ENCODE results near the gene NFYA. TPM values are rescaled to one million over a fixed set of nuclear protein-coding genes. Genes with fewer than 3 reads are reported as not detected.

Gene NFYA
- total and polyA plus RNA-seq, 8 donors = 5.4 to 14.1 (median 7.8) TPM

DNA sequence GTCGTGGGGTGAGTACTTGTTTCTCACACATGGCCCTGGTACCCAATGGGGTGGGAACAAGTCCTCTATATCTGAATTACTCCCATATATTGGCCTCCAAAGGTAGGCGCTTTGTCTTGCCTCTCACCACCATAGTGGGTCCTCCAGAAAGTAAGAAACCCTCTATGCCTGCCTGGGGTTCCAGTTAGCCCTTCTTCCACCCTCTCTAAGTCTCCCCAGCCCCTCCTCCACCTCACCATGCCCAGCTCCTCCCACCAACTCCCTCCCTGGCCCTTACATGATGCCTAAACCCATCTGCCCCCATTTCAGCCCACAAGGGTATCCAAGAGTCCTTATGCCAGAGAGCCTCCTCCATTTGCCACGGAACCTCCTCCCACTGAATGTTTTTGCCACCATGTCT is 29.6 kb upstream of the NFYA start:
- no peak for DNase-seq
- 93 to 100% methylated on average over 3 of the region's 3 CpGs for WGBS, 2 donors
- Histone ChIP-seq H3K4me1 (peaks cover 23 to 37% (median 29%) of the 10 kb centered on the region in 3 donors), H3K4me3 (no peak overlapping the region), H3K9me3 (no peaks in the 10 kb centered on the region), H3K27me3 (no peaks in the 10 kb centered on the region), H3K27ac (no peak overlapping the region), H3K36me3 (no peaks in the 10 kb centered on the region)
- no peak for FAIRE-seq
- TF ChIP-seq, protein P1, sequence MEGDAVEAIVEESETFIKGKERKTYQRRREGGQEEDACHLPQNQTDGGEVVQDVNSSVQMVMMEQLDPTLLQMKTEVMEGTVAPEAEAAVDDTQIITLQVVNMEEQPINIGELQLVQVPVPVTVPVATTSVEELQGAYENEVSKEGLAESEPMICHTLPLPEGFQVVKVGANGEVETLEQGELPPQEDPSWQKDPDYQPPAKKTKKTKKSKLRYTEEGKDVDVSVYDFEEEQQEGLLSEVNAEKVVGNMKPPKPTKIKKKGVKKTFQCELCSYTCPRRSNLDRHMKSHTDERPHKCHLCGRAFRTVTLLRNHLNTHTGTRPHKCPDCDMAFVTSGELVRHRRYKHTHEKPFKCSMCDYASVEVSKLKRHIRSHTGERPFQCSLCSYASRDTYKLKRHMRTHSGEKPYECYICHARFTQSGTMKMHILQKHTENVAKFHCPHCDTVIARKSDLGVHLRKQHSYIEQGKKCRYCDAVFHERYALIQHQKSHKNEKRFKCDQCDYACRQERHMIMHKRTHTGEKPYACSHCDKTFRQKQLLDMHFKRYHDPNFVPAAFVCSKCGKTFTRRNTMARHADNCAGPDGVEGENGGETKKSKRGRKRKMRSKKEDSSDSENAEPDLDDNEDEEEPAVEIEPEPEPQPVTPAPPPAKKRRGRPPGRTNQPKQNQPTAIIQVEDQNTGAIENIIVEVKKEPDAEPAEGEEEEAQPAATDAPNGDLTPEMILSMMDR (IDR thresholded peaks at IDR 0.05) = no peak
- intact Hi-C loops (cut with DNase I) = no loop called here
- ATAC-seq = no peak

DNA sequence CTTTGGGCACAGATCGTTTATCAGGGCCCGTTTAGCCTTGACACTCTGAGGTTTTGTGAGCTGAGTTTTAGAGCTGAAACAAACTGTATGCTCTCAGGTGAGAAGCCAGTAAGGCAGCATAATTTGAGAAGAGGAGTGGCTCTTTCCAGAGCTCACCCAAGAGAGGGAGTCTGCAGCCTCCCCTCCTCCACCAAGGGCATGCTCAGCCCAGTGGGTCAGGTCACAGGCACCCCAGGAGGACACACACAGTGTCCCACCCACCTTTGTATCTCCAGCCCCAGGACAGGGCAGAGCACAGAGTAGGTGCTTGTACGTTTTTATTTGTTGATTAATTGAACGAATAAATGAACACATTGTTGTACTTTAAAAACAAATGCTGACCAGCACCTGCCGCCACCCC is 27.1 kb upstream of the NFYA start:
- peak; percentile 5 to 18 (median 13) for ATAC-seq
- H3K4me1 ChIP-seq = peaks cover 14 to 32% (median 19%) of the 10 kb centered on the region in 3 donors
- intact Hi-C loops (cut with DNase I) = no loop called here
- DNase-seq = no peak
- H3K27ac ChIP-seq = peak overlapping the region in 3 of 4 donors; percentile 4 to 68 (median 48)
- H3K9me3 ChIP-seq = no peaks in the 10 kb centered on the region
- no peaks in the 10 kb centered on the region for H3K36me3 ChIP-seq
- TF ChIP-seq, protein P1 (IDR thresholded peaks at IDR 0.05) = no peak
- 19 to 25% methylated on average over 5 of the region's 5 CpGs for WGBS, 2 donors
- no peak overlapping the region for H3K4me3 ChIP-seq
- FAIRE-seq = no peak
- H3K27me3 ChIP-seq = no peaks in the 10 kb centered on the region

DNA sequence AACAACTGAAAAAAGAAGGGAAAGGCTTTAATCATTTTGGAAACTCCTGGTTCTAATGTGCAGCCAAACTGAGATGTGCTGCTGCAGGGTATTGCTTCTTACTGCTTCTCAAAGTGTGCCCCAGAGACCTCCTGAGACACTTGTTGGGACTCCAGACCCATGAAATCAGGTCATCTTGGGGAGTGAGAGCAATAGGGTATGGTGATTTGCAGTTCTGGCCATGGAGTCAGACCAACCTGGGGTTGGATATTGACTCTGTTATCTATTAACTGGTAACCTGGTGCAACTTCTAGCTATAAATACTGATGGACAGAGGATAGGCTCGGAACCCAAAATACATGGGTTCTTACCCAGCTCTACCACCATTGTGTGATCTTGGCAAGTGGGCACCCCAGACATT is 26.7 kb upstream of the NFYA start:
- TF ChIP-seq, protein P1 (IDR thresholded peaks at IDR 0.05) = no peak
- Histone ChIP-seq H3K27ac (peak overlapping the region in 2 of 4 donors; percentile 48 to 68), H3K4me1 (peaks cover 10 to 27% (median 16%) of the 10 kb centered on the region in 3 donors), H3K36me3 (no peaks in the 10 kb centered on the region), H3K9me3 (no peaks in the 10 kb centered on the region), H3K4me3 (no peak overlapping the region), H3K27me3 (no peaks in the 10 kb centered on the region)
- intact Hi-C loops (cut with DNase I) = no loop called here
- WGBS, 2 donors = 26 to 27% methylated on average over 1 of the region's 1 CpG
- DNase-seq (no peak), FAIRE-seq (no peak), ATAC-seq (peak; percentile 10 to 59 (median 36))

DNA sequence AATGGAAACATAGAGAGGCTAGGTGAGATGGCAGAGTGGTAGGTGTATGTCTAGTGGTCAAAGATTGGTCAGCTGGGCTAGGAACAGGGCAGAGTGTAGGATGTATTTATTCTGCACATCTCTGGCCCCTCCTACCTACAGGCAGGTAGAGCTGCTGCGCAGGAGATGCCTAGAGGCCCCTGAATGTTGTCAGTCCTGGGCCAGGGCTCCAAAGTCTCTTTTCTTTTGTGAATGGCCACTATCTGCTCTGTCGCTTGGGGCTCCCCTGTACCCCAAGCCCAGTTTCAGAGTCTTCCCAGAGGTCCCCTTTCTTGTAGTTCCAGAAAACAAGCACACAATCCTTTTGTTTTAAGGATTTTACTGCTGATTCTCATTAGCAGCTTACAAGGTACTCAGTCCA is 25.5 kb upstream of the NFYA start:
- no peaks in the 10 kb centered on the region for H3K27me3 ChIP-seq
- FAIRE-seq (no peak), ATAC-seq (no peak), DNase-seq (no peak)
- peaks cover 12 to 30% (median 26%) of the 10 kb centered on the region in 3 donors for H3K4me1 ChIP-seq
- H3K27ac ChIP-seq = no peak overlapping the region
- intact Hi-C loops (cut with DNase I) = no loop called here
- 97 to 100% methylated on average over 2 of the region's 2 CpGs for WGBS, 2 donors
- H3K4me3 ChIP-seq = no peak overlapping the region
- no peaks in the 10 kb centered on the region for H3K9me3 ChIP-seq
- no peaks in the 10 kb centered on the region for H3K36me3 ChIP-seq
- TF ChIP-seq, protein P1 (IDR thresholded peaks at IDR 0.05) = no peak

DNA sequence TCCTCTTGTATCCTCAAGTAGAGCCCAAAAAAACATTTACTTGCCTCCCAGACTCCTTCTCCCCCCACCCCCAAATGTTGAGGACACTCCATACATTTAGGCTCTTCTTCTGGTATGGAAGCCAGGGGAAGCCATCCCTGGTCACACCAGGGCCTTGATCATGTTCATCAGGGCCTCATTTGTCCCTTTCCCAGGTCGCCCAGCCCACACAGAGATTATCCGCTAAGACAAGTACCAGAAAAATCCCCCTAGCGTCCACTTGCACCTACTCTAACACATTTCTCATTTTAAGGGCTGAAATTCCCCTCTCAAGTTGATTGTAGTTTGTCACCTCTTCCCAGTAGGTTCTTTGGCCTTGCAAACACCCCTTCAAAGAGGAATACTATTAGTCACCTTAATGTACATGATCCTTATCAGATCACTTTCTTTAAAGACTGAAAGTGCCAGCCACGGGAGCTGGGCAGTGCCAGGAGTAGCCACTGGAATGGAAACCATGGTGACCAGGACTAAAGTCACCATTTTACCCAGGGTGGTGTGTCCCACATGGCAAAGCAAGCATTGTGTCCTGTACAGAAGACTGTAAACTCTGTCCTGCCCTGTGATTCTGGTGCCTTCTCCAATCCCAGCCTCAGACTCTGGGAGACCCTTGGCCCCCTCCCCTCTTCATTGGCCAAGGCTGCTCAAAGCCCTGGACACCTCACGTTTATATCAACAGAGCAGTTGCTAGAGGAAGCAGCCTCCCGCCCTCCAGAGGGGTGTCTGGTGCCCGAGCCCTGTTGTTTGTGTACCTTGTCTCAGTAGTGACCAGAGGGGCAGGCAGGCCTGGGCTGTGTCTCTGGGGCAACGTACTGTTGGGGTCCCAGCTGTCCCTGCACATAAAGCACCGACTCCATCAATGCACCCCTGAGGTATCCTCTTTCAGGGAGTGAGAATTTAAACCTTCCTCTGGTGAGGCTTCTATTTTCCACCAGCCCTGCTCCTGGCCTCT is 24.7 kb upstream of the NFYA start:
- Histone ChIP-seq H3K27me3 (no peaks in the 10 kb centered on the region), H3K36me3 (no peaks in the 10 kb centered on the region), H3K4me3 (no peak overlapping the region), H3K4me1 (peaks cover 20 to 37% (median 34%) of the 10 kb centered on the region in 3 donors), H3K27ac (peak overlapping the region in 1 of 4 donors; percentile 47), H3K9me3 (no peaks in the 10 kb centered on the region)
- intact Hi-C loops (cut with DNase I) = no loop called here
- DNase-seq (no peak), ATAC-seq (no peak), FAIRE-seq (no peak)
- TF ChIP-seq, protein P1 (IDR thresholded peaks at IDR 0.05) = no peak
- 82 to 87% methylated on average over 9 of the region's 9 CpGs for WGBS, 2 donors
